HCT116 (cell line): ENCODE data around the gene NR1D2. TPM values are rescaled to one million over a fixed set of nuclear protein-coding genes. Genes with fewer than 3 reads are reported as not detected.

ENCODE experiments used
- ATAC-seq: fragments of 200-7000 bp; cut with Tn5 transposase; 2 replicates; pipeline ENCODE4 v1.9.1; 2020; ENCODE audit warnings: mild to moderate bottlenecking, moderate library complexity
- BruUV-seq: library from RNA; stranded (reverse); fragments of 400-500 nt; replicated peaks from 2 replicates; lab custom pipeline; 2021; lab: Mats Ljungman, UMichigan
- CTCF ChIA-PET: fragments of 300-600 bp; sonication (Branson Sonifier 250); formaldehyde crosslinking; loops from one replicate; lab custom pipeline; 2021; ENCODE audit warnings: antibody characterized with exemption; lab: Charles Lee
- POLR2A ChIA-PET: fragments of 300-600, 350-600 bp; sonication (Branson Sonifier 250); formaldehyde crosslinking; loops from one replicate; lab custom pipeline; 2021; ENCODE audit warnings: antibody characterized with exemption; lab: Charles Lee
- RAD21 ChIA-PET, 2 experiments: fragments of 300-600 bp; sonication (Branson Sonifier 250); formaldehyde crosslinking; loops; one replicate each; lab custom pipeline; 2023; ENCODE audit warnings: low total read pairs in 2 of 2; ENCODE audit not compliant: uncharacterized antibody in 2 of 2, unreplicated experiment in 2 of 2, low non-redundant PET in 1 of 2; lab: Charles Lee
- DNase-seq: peaks from one replicate; pipeline ENCODE4 v3.0.0-alpha.2; 2010; ENCODE audit warnings: low read depth, low spot score
- H2AFZ ChIP-seq: fragments of 200-600 bp; shearing (Covaris generic), sonication (generic); 2 replicates; pipeline ENCODE4 v1.6.1; 2017; ENCODE audit warnings: low read depth, mixed run types, mixed read lengths, antibody characterized with exemption, low read length; ENCODE audit not compliant: poor library complexity, severe bottlenecking
- H3K27ac ChIP-seq: 2 replicates; pipeline ENCODE4 v1.5.1; 2012; ENCODE audit warnings: low read depth, low read length
- H3K27me3 ChIP-seq: fragments of 200-600 bp; sonication (generic); 2 replicates; pipeline ENCODE4 v1.6.1; 2016; ENCODE audit warnings: mixed run types, low read length, mixed read lengths; ENCODE audit not compliant: insufficient read depth
- H3K36me3 ChIP-seq, 2 experiments: fragments of 200-500 bp in 1 of 2; fragments of 200-600 bp in 1 of 2; sonication (Bioruptor generic) in 1 of 2; sonication (generic) in 1 of 2; 2 replicates each; pipeline versions ENCODE4 v1.5.1 to v1.6.1; 2014 to 2016; ENCODE audit warnings: low read length in 2 of 2, inconsistent platforms in 1 of 2, mixed read lengths in 1 of 2, mixed run types in 1 of 2; ENCODE audit not compliant: insufficient read depth in 2 of 2, control insufficient read depth in 1 of 2
- H3K4me1 ChIP-seq, 2 experiments: fragments of 200-600 bp in 1 of 2; sonication (generic) in 1 of 2; 2 replicates each; pipeline versions ENCODE4 v1.5.1 to v1.6.1; 2012 to 2017; ENCODE audit warnings: low read length in 2 of 2, inconsistent platforms in 1 of 2, mild to moderate bottlenecking in 1 of 2, mixed read lengths in 1 of 2, mixed run types in 1 of 2, moderate library complexity in 1 of 2; ENCODE audit not compliant: insufficient read depth in 2 of 2, control insufficient read depth in 1 of 2
- H3K4me2 ChIP-seq: fragments of 200-600 bp; sonication (generic); 2 replicates; pipeline ENCODE4 v1.6.1; 2017; ENCODE audit warnings: mixed run types, low read length, mixed read lengths
- H3K4me3 ChIP-seq, 2 experiments: fragments of 200-600 bp in 1 of 2; sonication (generic) in 1 of 2; replicated peaks in 1 of 2; 2 replicates each; pipeline ENCODE4 v1.5.1; 2011 to 2016; ENCODE audit warnings: low read length in 2 of 2, control low read depth in 1 of 2, low read depth in 1 of 2, mild to moderate bottlenecking in 1 of 2, mixed read lengths in 1 of 2, mixed run types in 1 of 2
- H3K79me2 ChIP-seq: fragments of 200-600 bp; sonication (generic); 2 replicates; pipeline ENCODE4 v1.6.1; 2017; ENCODE audit warnings: mild to moderate bottlenecking, mixed run types, low read length, moderate library complexity, mixed read lengths; ENCODE audit not compliant: insufficient read depth
- H3K9ac ChIP-seq: fragments of 200-600 bp; sonication (generic); 2 replicates; pipeline ENCODE4 v1.6.1; 2016; ENCODE audit warnings: low read length, mixed read lengths
- H3K9me2 ChIP-seq: fragments of 200-600 bp; sonication (generic), shearing (Covaris generic); 2 replicates; pipeline ENCODE4 v1.6.1; 2017; ENCODE audit warnings: mixed run types, mild to moderate bottlenecking, moderate library complexity; ENCODE audit not compliant: insufficient read depth
- H3K9me3 ChIP-seq, 2 experiments: fragments of 200-500 bp in 1 of 2; fragments of 200-600 bp in 1 of 2; sonication (Bioruptor generic) in 1 of 2; sonication (generic) in 1 of 2; 2 replicates each; pipeline ENCODE4 v1.6.1; 2014 to 2017; ENCODE audit warnings: low read length in 2 of 2, mixed read lengths in 2 of 2, inconsistent platforms in 1 of 2, low read depth in 1 of 2, mild to moderate bottlenecking in 1 of 2, mixed run types in 1 of 2, moderate library complexity in 1 of 2; ENCODE audit not compliant: control insufficient read depth in 1 of 2, insufficient read depth in 1 of 2
- H4K20me1 ChIP-seq: fragments of 200-600 bp; sonication (generic), shearing (Covaris generic); 2 replicates; pipeline ENCODE4 v1.6.1; 2017; ENCODE audit warnings: mixed run types, mild to moderate bottlenecking, moderate library complexity; ENCODE audit not compliant: insufficient read depth
- CBX3 ChIP-seq: IDR thresholded peaks from 2 replicates; pipeline ENCODE4 v1.6.1; 2012; ENCODE audit warnings: low read depth
- CEBPB ChIP-seq: IDR thresholded peaks from 2 replicates; pipeline ENCODE4 v1.6.1; 2012; ENCODE audit warnings: low read depth
- EGR1 ChIP-seq: IDR thresholded peaks from 2 replicates; pipeline ENCODE4 v1.6.1; 2012; ENCODE audit warnings: low read depth
- ELF1 ChIP-seq: IDR thresholded peaks from 2 replicates; pipeline ENCODE4 v1.6.1; 2012; ENCODE audit warnings: low read depth, borderline replicate concordance
- EZH2 ChIP-seq: fragments of 200-600 bp; sonication (generic); IDR thresholded peaks from 2 replicates; pipeline ENCODE4 v1.6.1; 2017; ENCODE audit warnings: antibody characterized with exemption, mixed run types
- EZH2phosphoT487 ChIP-seq: fragments of 200-600 bp; IDR thresholded peaks from 2 replicates; pipeline ENCODE4 v1.6.1; 2018; ENCODE audit warnings: antibody characterized with exemption, borderline replicate concordance
- FOSL1 ChIP-seq: IDR thresholded peaks from 2 replicates; pipeline ENCODE4 v1.6.1; 2012; ENCODE audit warnings: low read depth
- JUND ChIP-seq: IDR thresholded peaks from 2 replicates; pipeline ENCODE4 v1.6.1; 2012
- POLR2A ChIP-seq: IDR thresholded peaks from 2 replicates; pipeline ENCODE4 v1.7.0; 2011; ENCODE audit warnings: borderline replicate concordance; ENCODE audit not compliant: insufficient read depth, insufficient read length; ENCODE audit errors: extremely low read depth
- POLR2AphosphoS5 ChIP-seq: IDR thresholded peaks from 2 replicates; pipeline ENCODE4 v1.6.1; 2011; ENCODE audit warnings: mild to moderate bottlenecking, low read depth, low read length, moderate library complexity
- RAD21 ChIP-seq: IDR thresholded peaks from 2 replicates; pipeline ENCODE4 v1.6.1; 2012; ENCODE audit warnings: low read depth, mild to moderate bottlenecking
- SP1 ChIP-seq: IDR thresholded peaks from 2 replicates; pipeline ENCODE4 v1.6.1; 2012; ENCODE audit warnings: low read depth
- SRF ChIP-seq: IDR thresholded peaks from 2 replicates; pipeline ENCODE4 v1.6.1; 2012; ENCODE audit warnings: low read depth
- TCF7L2 ChIP-seq: IDR thresholded peaks from 2 replicates; pipeline ENCODE4 v1.7.0; 2011; ENCODE audit warnings: borderline replicate concordance, inconsistent platforms; ENCODE audit not compliant: insufficient read depth, insufficient read length; ENCODE audit errors: extremely low read depth
- ZFX ChIP-seq: fragments of 450-650 bp; IDR thresholded peaks from 2 replicates; pipeline ENCODE4 v1.6.1; 2017
- ZNF274 ChIP-seq: fragments of 200-500 bp; sonication (Bioruptor generic); IDR thresholded peaks from 2 replicates; pipeline ENCODE4 v1.6.1; 2014; ENCODE audit warnings: mild to moderate bottlenecking, low read depth, low read length, inconsistent platforms
- intact Hi-C: fragments of 100-400 bp; cut with micrococcal nuclease; formaldehyde crosslinking; loops from 2 replicates; pipeline ENCODE4 v1.10.0; 2022
- total RNA-seq: library from RNA; stranded (reverse); gene quantifications from one replicate; pipeline ENCODE4 v1.2.1, GENCODE V29; 2021; ENCODE audit not compliant: unreplicated experiment
- TF ChIP-seq, protein P1 (sequence below): IDR thresholded peaks from 2 replicates; pipeline ENCODE4 v1.6.1; 2011; ENCODE audit warnings: mild to moderate bottlenecking, low read length, moderate library complexity; ENCODE audit not compliant: insufficient replicate concordance; ENCODE audit errors: extremely low read depth
- TF ChIP-seq, protein P2 (sequence below): IDR thresholded peaks from 2 replicates; pipeline ENCODE4 v1.6.1; 2012
- TF ChIP-seq, protein P3 (sequence below): IDR thresholded peaks from 2 replicates; pipeline ENCODE4 v1.6.1; 2012; ENCODE audit warnings: low read depth

Gene NR1D2
- total RNA-seq, 1 experiment from 2014 or later, result 60.9 TPM

DNA sequence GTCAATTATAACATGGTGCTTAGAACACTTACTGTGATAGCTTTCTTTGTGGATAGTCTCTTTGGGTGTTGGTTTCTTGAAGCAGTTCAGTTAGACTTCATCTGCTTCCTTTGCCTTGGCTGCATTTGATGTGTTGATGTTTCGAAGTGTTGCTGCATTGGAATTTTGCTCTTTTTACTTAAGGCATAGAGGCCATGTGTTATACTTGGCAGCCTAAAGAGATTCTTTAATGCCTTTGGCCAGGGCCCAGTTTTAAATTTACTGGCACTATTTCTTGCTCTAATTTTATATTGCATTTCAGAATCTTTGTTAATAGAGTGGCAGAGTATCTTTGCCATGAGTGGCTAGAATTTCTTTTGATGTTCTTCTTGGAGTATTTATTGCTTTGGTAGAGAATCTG, 21.2 kb downstream of the NR1D2 start:
- Histone ChIP-seq H3K79me2 (peaks cover 62% of the 10 kb centered on the region), H4K20me1 (peaks cover 4% of the 10 kb centered on the region; the same call in 1 of the 2 replicates), H3K36me3 (peaks cover 24 to 26% of the 10 kb centered on the region in 2 experiments; a peak in 3 of 4 replicates), H3K27me3 (no peaks in the 10 kb centered on the region), H3K27ac (no peak overlapping the region), H3K4me3 (no peak overlapping the region), H2AFZ (no peak overlapping the region), H3K9ac (no peak overlapping the region), H3K4me1 (peaks cover 10 to 24% of the 10 kb centered on the region in 2 experiments), H3K4me2 (no peak overlapping the region), H3K9me3 (no peaks in the 10 kb centered on the region), H3K9me2 (no peaks in the 10 kb centered on the region)
- intact Hi-C loops, result no loop called here
- CTCF ChIA-PET, result no interaction called here
- TF ChIP-seq POLR2A, result no peak
- no peak for TF ChIP-seq EZH2phosphoT487
- no peak for TF ChIP-seq RAD21
- TF ChIP-seq ZNF274, result no peak
- no peak for TF ChIP-seq CEBPB
- no peak for TF ChIP-seq SP1
- no peak for TF ChIP-seq CBX3
- TF ChIP-seq, protein P1, sequence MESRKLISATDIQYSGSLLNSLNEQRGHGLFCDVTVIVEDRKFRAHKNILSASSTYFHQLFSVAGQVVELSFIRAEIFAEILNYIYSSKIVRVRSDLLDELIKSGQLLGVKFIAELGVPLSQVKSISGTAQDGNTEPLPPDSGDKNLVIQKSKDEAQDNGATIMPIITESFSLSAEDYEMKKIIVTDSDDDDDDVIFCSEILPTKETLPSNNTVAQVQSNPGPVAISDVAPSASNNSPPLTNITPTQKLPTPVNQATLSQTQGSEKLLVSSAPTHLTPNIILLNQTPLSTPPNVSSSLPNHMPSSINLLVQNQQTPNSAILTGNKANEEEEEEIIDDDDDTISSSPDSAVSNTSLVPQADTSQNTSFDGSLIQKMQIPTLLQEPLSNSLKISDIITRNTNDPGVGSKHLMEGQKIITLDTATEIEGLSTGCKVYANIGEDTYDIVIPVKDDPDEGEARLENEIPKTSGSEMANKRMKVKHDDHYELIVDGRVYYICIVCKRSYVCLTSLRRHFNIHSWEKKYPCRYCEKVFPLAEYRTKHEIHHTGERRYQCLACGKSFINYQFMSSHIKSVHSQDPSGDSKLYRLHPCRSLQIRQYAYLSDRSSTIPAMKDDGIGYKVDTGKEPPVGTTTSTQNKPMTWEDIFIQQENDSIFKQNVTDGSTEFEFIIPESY, result no peak
- no peak for TF ChIP-seq ELF1
- TF ChIP-seq JUND, result no peak
- TF ChIP-seq FOSL1, result no peak
- TF ChIP-seq, protein P2, sequence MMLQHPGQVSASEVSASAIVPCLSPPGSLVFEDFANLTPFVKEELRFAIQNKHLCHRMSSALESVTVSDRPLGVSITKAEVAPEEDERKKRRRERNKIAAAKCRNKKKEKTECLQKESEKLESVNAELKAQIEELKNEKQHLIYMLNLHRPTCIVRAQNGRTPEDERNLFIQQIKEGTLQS, result no peak
- TF ChIP-seq EZH2, result no peak
- no peak for TF ChIP-seq POLR2AphosphoS5
- TF ChIP-seq EGR1, result no peak
- TF ChIP-seq TCF7L2, result no peak
- no peak for TF ChIP-seq SRF
- TF ChIP-seq ZFX, result no peak
- TF ChIP-seq, protein P3, sequence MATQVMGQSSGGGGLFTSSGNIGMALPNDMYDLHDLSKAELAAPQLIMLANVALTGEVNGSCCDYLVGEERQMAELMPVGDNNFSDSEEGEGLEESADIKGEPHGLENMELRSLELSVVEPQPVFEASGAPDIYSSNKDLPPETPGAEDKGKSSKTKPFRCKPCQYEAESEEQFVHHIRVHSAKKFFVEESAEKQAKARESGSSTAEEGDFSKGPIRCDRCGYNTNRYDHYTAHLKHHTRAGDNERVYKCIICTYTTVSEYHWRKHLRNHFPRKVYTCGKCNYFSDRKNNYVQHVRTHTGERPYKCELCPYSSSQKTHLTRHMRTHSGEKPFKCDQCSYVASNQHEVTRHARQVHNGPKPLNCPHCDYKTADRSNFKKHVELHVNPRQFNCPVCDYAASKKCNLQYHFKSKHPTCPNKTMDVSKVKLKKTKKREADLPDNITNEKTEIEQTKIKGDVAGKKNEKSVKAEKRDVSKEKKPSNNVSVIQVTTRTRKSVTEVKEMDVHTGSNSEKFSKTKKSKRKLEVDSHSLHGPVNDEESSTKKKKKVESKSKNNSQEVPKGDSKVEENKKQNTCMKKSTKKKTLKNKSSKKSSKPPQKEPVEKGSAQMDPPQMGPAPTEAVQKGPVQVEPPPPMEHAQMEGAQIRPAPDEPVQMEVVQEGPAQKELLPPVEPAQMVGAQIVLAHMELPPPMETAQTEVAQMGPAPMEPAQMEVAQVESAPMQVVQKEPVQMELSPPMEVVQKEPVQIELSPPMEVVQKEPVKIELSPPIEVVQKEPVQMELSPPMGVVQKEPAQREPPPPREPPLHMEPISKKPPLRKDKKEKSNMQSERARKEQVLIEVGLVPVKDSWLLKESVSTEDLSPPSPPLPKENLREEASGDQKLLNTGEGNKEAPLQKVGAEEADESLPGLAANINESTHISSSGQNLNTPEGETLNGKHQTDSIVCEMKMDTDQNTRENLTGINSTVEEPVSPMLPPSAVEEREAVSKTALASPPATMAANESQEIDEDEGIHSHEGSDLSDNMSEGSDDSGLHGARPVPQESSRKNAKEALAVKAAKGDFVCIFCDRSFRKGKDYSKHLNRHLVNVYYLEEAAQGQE, result no peak
- RAD21 ChIA-PET, result no interaction called here
- POLR2A ChIA-PET, result no interaction called here
- ATAC-seq, result no peak
- no peak for DNase-seq
- BruUV-seq, result no TSS peak
